Limb (tissue), 2 donors: ENCODE results near the gene SLC7A1.

Source experiments
- DNase-seq, 2 donors: peaks; one replicate each; pipeline ENCODE4 v3.0.0-alpha.2; 2016; ENCODE audit errors: extremely low spot score in 2 of 2

The SLC7A1 gene

DNA sequence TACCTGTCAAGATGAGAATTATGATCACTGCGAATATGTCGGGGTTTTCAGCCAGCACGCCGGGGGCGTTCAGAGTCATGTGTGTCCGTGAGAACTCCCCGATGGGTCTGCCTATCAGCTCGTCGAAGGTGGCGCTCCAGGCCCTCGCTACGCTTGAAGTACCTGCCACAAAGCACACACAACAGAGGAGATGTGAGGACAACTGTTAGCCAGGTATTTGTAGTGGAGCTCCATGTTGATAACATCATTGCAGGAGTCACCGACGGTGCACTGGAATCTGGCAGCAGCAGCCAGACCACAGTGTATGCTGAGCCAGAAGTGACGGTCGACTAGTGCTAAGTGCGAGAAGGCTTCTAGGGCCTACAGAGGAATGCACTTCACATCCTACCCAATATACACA, 62.7 kb downstream of the SLC7A1 start:
- DNase-seq, result no peak

DNA sequence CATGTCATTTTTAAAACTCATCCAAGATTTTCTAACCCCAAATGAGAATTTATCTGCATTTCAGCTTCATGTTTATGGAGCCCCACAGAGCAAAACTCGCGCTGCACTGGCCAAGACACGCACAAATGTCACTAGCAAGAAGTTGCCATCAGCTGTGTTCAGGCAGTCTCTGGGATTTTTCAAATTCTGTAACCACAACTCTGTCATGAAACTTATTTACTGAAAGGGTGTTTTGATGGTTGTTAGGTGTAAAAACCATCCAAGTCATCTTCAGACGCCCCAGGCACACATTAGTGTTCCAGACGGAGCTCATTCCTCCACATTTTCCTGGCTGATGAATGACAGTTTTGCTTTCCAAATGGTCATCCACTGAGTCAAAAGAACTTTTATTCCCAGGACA, 63.4 kb downstream of the SLC7A1 start:
- peak in 1 of 2 donors; percentile 77 for DNase-seq

DNA sequence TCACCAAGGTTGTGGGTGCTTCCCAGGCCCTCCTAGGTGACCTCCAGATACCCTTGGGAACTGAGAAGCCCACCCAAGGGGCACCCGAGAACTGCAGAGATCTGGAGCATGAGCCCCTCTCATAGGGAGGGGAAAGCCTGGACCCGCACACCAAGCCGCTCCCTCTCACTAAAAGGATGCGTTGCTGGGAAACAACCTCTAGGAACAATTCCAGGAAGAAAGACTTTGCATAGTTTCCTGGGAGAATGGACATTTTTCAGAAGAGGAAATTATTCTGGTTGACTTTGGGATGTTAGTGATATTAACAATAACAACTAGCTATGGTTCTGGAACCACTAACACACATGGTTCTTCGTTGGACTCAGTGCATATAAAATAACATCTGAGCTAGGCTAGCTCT, 64.6 kb downstream of the SLC7A1 start:
- no peak for DNase-seq

DNA sequence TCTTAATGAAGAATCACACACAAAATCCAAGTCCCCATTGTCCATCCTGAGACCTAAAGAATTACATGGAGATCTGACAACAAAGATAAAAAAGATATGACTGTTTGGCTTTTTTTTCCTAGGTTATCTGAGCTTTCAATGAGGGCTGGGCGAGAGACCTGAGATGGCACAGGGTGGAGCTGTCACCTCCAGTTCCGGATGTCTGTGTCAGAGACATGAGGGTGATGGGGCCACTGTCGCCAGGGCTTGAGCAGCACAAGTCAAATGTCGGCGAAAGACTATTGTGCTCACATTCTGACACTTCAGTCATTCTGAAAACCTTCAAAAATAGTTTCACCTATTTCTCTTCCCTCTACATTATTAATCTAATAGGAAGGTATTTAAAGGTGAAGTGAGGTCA, 65.7 kb downstream of the SLC7A1 start:
- DNase-seq, result no peak

DNA sequence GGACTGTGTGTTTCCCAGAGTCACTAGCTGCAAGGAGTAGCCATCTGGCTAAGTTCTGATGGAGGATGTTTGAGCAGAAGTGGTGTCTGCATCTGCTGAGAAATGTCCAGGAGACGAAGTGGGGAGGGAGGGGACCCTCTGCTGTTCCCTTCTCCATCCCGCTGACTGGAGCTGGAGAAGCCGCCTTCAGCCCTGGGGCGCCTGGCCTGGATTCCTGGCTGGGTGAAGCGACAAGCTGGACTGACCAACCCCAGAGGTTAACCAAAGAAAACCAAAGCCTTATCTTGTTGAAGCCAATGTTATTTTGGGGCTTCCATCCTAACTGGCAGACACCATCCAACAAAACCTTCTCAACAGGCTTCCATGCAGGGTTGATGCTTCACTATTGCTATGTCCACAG, 67.6 kb downstream of the SLC7A1 start:
- no peak for DNase-seq

DNA sequence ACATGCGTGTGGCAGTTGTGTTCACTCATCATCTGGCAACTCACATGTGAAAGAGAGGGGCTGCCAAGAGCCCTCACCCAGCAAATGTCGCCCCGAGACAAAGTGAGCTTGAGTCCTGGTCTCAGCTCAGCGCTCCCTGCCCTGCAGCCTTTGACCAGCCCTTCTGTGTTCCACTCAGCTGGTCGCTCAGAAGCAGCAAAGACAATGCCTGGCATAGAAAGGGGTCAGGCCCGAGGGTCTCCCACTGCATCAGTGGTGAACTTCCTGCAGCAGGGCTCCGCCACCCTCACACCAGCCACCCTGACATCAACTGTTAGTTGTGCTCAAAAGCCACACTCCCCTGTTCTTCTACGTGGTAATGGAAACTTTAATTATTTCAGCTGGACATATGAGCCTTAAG, 68.0 kb downstream of the SLC7A1 start:
- DNase-seq, result no peak

DNA sequence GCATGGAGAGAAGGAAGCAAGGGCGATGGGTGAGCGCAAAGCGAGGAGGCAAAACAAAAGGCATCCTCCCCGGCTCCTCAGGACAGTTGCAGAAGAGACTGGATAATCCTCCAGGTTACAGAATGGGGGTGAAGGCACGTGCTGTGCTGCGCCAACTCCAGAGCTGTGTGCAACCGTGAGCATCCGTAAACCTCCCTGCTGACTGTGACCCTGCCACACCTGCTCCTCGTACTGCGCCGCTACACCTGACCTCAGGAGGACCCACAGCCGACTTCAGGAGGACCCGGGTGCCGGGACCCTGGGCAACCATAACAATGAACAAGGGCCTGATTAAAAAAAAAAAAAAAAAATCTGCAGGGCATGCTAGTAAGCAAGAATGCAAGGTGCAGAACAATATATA, 68.7 kb downstream of the SLC7A1 start:
- no peak for DNase-seq

DNA sequence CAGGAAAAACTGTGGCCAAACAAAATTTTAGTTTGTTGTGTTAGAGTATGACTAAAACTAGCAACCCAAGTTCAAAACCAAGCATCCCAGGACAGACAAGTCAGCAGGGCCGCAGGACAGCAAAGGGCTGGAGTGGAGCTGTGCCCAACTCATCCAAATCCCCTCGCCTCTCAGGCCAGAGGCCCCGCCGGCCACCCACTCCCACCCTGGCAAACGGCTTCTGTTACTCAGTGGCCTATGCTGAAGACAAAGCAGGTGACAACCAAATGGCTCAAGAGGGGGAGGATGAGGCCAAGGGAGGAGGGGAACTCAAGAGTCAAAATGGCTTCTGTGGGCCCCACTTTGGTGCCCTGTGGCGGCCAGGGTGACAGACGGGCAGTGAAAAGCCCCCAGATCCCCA, 69.7 kb downstream of the SLC7A1 start:
- DNase-seq, result no peak

DNA sequence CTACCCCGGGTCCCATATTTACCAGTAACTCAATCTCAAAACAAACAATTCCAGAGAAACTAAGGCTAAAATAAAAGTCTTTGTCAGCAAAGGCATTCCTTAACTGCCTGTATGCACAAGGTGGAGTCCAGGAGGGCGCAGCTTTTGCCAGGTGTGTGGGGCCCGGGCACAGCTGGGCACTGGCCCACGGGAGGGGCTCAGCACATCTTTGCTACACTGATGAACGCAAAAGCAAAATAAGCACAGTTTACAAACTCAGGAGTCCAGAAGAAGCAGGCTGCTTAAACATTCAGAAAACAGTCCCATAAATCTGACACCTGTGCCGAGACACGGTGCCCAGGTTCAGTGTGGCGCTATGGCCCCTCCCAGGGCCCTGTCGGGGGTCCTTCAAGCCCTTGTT, 70.8 kb downstream of the SLC7A1 start:
- no peak for DNase-seq

DNA sequence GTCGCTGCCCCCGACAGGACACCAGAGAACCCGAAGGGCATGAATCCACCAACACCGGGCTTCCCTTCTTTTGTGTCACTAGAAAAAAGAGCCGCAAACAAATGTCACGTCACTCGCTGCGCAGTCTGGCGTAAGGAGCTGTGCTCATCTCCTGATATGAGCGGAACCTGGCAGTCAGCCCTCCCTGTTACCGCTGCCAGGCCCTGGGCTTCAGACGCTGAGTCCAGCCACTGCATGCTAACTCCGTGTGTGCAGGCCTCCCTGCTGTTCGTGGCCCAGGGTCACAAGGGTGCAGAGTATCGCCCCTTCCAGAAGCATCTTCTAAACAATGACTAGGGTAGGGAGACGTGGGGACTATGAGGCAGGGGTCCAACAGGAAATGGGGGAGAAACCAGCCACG, 71.3 kb downstream of the SLC7A1 start:
- DNase-seq, result no peak

- DNase-seq, result no peak
Measured at GRCh38 chr13:29523199-29523961, 72.1 kb downstream of the SLC7A1 start.

- no peak for DNase-seq
Measured at GRCh38 chr13:29522044-29522685, 73.3 kb downstream of the SLC7A1 start.

GRCh38 chr13:29521336-29521735, 74.2 kb downstream of the SLC7A1 start:
- no peak for DNase-seq

DNA sequence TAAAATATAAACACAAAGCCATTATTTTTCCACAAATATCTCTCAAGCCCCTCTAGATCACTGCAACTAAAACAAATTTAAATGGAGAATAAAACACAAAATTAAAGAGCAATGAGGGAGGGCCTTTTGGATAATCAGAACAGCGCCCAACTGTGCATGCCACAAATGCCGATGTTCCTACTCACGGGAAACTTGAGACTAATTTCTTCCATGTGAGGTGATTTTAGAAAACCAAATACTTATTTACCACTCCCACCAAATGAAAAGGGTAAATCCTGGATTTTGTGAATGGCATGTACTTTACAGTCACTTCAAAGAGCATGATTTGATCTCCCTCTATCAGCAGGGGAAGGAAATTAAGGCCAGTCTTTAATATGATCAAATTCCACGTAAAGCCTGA, 74.8 kb downstream of the SLC7A1 start:
- no peak for DNase-seq

- no peak for DNase-seq
Measured at GRCh38 chr13:29519921-29520320, 75.6 kb downstream of the SLC7A1 start.

DNA sequence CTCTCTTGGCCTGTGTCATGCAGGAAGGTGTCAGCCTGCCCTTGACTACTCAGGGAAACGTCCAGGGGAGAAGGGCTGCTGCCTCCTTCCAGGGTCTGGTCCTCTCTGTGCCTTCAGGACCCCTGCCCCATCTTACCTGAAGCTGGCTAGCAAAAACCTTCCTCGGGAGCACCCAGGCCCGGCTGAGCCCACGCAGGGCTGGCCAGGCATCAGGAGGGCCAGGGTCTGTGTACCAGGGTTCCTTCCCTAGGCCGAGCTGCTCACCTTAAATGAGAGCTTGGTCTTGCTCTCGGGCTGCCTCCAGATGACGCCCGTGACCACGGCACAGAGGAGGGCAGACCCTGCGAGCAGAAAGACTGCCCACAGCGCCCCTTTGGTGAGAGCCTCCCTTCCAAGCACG, 78.6 kb downstream of the SLC7A1 start:
- no peak for DNase-seq

DNA sequence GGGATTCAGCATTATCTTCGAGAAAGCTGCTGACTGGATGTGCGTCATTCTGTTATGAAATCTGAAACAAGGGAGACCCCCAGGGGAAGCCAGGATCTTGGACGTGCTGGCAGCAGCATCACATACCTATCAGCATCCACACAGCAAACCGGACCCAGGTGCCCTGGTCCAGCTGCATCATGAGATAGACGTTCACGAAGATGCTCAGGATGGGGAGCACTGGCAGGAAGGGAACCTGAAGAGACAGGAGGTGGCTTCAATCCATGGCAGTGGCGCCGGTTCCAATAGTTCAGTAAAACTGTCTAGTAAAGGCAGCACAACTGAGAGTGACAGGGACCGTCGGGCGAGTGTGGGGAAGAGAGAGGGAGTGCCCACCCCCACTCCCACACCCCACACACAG, 79.5 kb downstream of the SLC7A1 start:
- DNase-seq, result no peak

GRCh38 chr13:29515372-29515771, 80.1 kb downstream of the SLC7A1 start:
- no peak for DNase-seq

DNA sequence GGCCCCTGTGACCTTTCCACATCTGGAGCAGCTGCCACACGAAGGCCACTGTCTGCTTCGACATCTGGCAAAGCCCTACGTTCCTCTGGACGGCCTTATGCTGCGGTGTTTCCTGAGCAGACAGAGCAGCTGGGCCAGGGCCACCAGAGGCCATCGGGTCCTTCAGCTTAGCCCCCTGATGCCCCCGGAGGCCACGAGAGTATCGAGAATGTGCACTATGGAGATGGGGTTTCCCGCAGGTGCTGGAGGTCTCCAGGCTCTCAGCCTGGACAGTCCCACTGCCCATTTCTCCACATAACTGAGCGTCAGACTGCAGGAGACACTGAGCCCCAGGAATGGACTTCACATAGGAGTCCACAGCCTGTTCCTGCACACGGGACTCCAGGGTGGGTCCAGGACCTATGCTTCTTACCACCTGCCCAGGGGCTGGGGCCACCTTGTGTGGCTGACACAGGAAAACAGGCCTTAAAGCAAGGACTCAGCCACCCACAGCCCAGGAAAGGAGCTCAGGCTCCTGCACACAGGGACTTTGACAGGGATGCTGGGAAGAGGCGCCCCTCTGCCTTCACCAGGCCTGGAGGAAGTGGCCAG, 80.7 kb downstream of the SLC7A1 start:
- DNase-seq, result no peak

DNA sequence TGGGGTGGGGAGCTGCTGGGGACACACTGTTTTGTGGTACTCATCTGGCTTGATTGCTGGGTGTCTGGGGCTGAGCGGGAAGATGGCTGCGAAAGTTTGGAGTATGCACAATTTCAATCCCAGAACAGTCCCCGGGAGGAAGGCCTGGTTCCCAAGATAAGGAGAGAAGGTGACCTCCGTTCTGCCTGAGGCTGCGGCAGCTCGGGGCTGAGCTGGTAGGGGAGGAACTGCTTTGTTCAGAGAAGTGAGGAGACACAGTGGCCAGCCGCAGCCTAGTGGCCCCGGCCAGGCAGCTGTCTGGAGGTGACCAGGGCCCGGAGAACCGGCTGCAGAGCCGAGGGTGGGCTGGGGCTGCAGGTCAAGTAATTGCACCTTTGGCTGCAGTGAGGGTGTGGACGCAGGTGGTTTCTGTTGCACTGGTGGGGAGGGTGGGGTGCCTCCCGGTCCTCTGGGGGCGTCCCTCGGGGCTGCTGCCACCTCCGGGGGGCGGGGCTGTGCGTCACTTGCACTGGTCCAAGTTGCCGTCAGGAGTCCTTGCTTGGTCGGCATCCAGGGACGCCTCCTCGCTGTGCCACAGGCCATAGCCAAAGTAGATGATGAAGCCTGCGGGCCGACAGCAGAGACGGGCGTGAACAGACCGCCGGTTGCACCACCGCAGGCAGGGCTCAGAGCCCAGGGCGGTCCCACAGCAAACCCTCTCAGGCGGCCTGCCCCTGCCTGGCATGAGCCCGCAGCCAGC, 81.3 kb downstream of the SLC7A1 start:
- no peak for DNase-seq

DNA sequence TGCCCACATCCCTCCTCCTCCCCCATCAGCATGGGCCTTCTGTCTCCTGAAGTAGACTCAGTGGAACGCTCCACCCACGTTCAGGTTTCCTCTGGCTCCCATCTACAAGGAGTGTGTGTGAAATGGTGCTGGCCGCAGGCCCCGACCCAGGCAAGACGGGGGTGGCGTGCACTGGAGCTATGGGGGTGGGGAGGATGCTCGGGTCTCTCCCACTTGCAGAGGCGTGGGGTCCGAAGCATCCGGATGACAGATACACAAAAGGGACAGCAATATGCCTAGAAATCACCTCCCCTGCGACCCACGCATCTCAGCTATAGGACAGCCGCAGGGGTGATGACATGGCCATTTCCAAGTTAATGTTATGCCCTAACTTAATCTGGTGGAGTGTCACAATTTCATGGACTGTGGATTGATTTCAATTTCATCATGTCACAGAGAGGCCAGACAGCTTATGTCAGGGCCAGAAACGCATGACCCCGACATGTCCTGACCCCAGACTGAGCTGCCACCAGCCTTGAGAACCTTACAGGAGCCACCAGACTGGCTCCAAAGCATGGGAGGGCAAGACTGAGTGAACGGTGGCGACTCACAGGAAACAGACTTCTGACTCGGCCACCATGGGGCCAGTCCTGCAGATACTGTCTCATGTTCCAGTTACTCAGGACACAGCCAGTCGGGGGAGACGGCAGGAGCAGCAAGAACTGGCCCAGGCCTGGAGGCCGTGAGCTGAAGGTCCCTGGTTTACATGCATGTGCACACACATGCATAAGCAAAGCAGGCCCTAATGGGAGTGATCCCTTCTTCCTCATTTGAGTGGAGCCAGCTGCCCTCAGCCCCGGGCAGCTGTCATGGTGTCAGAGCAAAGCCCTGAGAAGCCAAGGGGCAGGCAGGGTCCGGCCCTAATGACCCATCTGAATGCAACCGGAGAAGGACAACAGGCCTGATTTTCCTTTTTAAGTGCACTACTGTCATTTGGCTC, 82.2 kb downstream of the SLC7A1 start:
- DNase-seq, result no peak
